IPS-18a (cell line): Measurements from ENCODE around the gene PTGR2.

Source experiments
- H3K27ac ChIP-seq: one replicate; pipeline ENCODE4 v1.5.1; 2013; ENCODE audit warnings: low read length
- H3K27me3 ChIP-seq: one replicate; pipeline ENCODE4 v1.6.1; 2013; ENCODE audit warnings: mild to moderate bottlenecking, low read length; ENCODE audit not compliant: control insufficient read depth, insufficient read depth
- H3K36me3 ChIP-seq: one replicate; pipeline ENCODE4 v1.6.1; 2013; ENCODE audit warnings: low read depth, low read length; ENCODE audit not compliant: control insufficient read depth
- H3K4me1 ChIP-seq: one replicate; pipeline ENCODE4 v1.6.1; 2013; ENCODE audit warnings: low read depth, low read length; ENCODE audit not compliant: control insufficient read depth
- H3K4me3 ChIP-seq: one replicate; pipeline ENCODE4 v1.5.1; 2013; ENCODE audit warnings: low read length
- H3K9ac ChIP-seq: one replicate; pipeline ENCODE4 v1.6.1; 2013; ENCODE audit warnings: mild to moderate bottlenecking, low read length, moderate library complexity
- H3K9me3 ChIP-seq: one replicate; pipeline ENCODE4 v1.6.1; 2013; ENCODE audit warnings: low read depth, low read length; ENCODE audit not compliant: control insufficient read depth

PTGR2 gene

DNA sequence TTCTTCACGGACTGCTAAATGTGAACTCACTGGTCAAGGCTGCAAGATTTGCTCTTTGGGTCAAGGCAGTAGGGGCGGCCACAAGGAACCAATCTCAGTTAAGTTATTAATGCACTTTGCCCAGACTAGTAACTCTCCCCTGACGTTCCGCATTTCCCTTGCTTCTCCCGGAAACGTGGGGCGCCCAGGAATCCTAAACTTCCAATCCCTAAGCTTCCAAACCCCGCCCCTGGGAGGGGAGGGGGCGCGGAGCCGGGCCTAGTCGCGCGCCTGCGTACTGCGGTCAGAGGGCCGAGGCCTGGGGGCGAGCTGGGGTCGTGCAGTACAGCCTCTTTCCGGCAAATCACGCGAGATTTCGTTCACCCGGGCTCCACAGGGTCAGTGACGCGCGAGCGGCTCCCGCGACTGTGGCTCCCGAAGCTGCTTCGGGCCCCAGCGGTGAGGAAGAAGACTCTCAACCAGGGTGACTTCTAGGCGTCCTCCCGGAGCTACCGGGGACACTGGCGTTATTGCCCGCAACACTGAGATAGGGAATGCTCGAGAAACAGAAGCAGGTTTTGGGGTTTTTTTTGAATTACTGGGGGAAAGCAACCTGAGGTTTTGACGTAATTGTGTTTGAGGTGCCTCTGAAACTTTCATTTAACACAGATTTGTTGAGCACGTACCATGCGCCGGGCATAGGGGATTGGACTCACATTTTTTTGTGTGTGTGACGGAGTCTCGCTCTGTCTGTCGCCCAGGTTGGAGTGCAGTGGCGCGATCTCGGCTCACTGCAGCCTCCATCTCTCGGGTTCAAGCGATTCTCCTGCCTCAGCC, at the start of gene PTGR2:
PTGR2 (plus strand) TSS at position 265 of the 816 bp plus-strand sequence. CDS start 7,032 bp downstream, outside the sequence.
- H3K4me3 ChIP-seq: peak within 1 kb of the TSS; percentile 80

DNA sequence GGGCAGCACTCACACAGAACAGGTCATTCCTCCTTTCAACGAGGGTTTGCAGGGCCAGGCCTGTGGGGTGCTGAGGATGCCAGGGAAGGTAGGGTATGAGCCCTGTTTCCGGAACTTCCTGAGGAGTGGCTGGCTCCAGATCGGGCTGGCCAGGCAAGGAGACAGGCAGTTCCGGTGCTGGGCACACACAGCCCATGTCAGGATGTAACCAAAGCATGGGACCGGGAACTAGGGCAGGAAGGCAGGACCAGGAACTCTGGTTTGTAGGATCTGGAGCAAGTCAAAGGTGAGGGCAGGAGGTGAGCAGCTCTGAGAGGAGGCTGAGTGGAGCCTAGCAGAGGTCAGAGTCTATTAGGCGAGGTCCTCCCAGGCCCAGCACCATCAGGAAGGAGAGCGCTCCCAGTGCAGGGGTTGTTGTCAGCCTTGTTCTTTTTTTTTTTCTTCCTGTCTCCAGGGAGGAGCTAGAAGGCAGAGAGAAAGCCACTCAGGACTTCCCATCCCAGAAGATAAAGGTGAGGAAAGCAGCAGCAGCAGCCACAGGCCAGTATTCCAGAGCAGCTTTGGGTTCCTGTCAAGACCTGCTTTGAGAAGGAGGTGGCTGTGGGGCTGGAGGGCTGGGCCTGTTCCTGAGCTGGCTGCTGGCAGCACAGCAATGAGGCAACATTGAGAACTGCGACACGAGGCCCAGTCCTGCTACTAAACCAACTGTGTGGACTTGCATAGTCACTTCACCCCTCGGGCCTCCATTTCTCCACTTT, 49.0 kb upstream of the PTGR2 start:
- no peaks in the 10 kb centered on the region for H3K27me3 ChIP-seq
- H3K27ac ChIP-seq: no peak overlapping the region
- H3K9ac ChIP-seq: no peak overlapping the region
- H3K4me1 ChIP-seq: no peaks in the 10 kb centered on the region
- no peaks in the 10 kb centered on the region for H3K9me3 ChIP-seq
- H3K36me3 ChIP-seq: no peaks in the 10 kb centered on the region
- no peak overlapping the region for H3K4me3 ChIP-seq

More for the DNA sequence above, at the start of gene PTGR2:
- Histone ChIP-seq H3K9me3 (no peaks in the 10 kb centered on the region), H3K27me3 (no peaks in the 10 kb centered on the region), H3K4me1 (peaks cover 7% of the 10 kb centered on the region), H3K36me3 (no peaks in the 10 kb centered on the region), H3K27ac (peak within 1 kb of the TSS; percentile 87), H3K9ac (peak within 1 kb of the TSS; percentile 93)

DNA sequence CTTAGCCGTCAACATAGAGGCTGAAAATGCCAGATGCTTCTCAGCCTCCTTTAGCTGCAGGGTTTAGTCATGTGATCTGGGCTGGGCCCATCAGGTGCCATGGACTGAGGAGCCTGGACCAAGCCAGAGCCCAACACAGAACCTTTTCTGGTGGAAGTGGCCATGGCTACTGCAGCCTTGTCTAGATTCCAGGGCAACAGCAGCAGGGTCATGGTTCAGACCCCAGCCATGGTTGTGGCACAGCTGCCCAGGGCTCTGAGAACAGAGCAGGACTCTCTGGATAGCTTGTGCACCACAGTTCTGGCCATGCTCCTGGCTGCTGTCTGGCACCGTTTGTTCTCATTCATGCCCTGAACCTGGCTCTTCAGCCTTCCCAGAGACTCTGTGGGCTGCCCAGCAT, 47.0 kb upstream of the PTGR2 start:
- Histone ChIP-seq H3K9ac (no peak overlapping the region), H3K4me3 (no peak overlapping the region), H3K27ac (no peak overlapping the region), H3K9me3 (no peaks in the 10 kb centered on the region), H3K4me1 (no peaks in the 10 kb centered on the region), H3K36me3 (no peaks in the 10 kb centered on the region), H3K27me3 (no peaks in the 10 kb centered on the region)

DNA sequence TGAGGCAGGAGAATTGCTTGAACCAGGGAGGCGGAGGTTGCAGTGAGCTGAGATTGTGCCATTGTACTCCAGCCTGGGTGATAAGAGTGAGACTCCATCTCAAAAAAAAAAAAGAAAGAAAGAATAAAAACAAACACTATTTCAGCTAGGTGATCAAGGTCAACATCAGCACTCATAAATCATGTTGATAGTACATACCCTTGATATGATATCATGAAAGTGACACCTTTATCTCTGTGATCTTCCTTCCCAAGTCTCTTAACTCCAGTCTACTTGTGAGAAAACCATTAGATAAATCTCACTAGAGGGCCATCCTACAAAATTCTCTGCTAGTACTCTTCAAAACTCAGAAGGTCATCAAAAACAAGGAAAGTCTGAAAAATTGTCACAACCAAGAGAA, 44.2 kb upstream of the PTGR2 start:
- H3K27me3 ChIP-seq: no peaks in the 10 kb centered on the region
- no peak overlapping the region for H3K4me3 ChIP-seq
- no peaks in the 10 kb centered on the region for H3K4me1 ChIP-seq
- no peaks in the 10 kb centered on the region for H3K36me3 ChIP-seq
- H3K27ac ChIP-seq: no peak overlapping the region
- H3K9ac ChIP-seq: no peak overlapping the region
- H3K9me3 ChIP-seq: no peaks in the 10 kb centered on the region

DNA sequence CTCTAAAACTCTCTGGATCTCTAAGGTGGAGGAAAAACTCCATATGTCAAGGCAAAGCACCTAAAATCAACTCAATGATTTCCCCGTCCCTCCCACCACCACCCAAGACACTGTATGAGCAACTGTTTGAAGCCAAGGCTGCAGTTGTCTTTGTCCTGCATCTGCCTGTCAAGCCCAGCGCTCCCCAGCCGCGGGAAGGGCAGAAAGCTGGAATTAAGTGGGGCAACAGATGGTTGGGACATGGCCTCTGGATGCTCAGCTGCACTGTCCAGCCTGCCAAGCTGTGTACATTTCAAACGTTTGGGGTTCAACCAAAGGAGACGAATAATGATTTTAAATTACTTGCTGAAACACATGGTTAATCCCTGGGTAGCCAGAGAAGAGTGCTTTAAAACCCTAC, 42.2 kb upstream of the PTGR2 start:
- no peak overlapping the region for H3K9ac ChIP-seq
- H3K27ac ChIP-seq: no peak overlapping the region
- H3K4me3 ChIP-seq: no peak overlapping the region
- no peaks in the 10 kb centered on the region for H3K27me3 ChIP-seq
- no peaks in the 10 kb centered on the region for H3K4me1 ChIP-seq
- no peaks in the 10 kb centered on the region for H3K36me3 ChIP-seq
- H3K9me3 ChIP-seq: no peaks in the 10 kb centered on the region

DNA sequence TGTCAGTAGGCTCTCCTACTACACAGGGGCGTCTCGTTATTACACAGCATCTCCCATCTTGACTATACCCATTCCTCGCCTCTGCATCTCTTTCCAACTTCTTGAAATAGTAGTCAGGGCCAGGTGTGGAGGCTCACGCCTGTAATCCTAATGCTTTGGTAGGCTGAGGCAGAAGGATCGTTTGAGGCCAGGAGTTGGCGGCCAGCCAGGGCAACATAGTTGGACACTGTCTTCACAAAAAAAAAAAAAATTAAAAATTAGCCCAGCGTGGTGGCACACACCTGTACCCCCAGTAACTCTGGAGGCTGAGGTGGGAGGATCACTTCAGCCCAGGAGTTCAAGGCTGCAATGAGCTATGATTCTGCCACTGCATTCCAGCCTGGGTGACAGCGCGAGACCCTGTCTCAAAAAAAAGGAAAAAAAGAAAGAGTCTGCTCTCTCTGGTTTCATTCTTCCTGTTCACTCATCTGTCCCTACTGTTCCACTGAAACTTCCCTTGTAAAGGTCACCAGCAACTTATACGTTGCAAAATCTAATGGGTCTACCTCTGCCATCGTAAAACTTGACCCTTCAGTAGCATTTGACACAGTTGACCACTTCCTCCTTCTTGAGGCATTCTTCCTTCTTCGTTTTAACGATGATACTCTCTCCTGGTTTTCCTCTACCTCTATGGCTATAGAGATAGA, 41.0 kb upstream of the PTGR2 start:
- Histone ChIP-seq H3K4me1 (no peaks in the 10 kb centered on the region), H3K27me3 (no peaks in the 10 kb centered on the region), H3K36me3 (no peaks in the 10 kb centered on the region), H3K4me3 (no peak overlapping the region), H3K9me3 (no peaks in the 10 kb centered on the region), H3K27ac (no peak overlapping the region), H3K9ac (no peak overlapping the region)

DNA sequence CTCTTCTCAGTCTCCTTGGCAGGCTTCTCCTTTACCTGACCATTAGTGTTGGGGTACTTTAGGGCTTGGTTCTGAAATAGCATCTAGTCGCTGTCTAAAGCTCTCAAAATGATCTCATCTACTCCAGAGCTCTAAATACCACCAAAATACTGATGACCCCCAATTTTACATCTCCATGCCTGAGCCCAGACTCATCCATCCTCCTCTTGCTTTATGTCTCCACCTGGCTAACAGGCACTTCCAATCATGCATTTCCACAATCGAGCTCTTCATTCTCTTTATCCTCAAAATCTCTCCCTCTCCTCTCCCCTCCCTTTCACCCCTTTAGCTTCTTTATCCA, 40.5 kb upstream of the PTGR2 start:
- Histone ChIP-seq H3K27me3 (no peaks in the 10 kb centered on the region), H3K9ac (no peak overlapping the region), H3K27ac (no peak overlapping the region), H3K9me3 (no peaks in the 10 kb centered on the region), H3K4me3 (no peak overlapping the region), H3K4me1 (no peaks in the 10 kb centered on the region), H3K36me3 (no peaks in the 10 kb centered on the region)

DNA sequence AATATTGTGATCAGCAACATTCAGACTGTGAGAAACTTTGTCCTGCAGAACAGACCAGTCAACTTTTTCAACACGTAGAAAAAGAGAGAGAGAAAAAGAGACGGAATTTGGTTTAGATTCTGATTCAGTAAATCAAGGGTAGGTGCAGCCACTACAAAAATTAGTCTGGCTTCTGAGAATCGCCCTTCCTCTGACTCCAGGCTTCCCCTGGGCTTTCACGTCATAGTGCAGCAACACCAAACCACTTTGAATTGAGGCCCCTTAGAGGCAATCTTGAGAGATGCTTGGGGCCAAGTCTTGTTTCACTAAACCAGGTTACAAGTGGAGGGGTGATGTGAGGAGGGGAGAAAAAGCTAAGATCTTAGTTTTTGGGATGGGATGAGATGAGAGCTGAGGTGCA, 37.5 kb upstream of the PTGR2 start:
- no peaks in the 10 kb centered on the region for H3K4me1 ChIP-seq
- no peaks in the 10 kb centered on the region for H3K27me3 ChIP-seq
- no peak overlapping the region for H3K9ac ChIP-seq
- no peaks in the 10 kb centered on the region for H3K9me3 ChIP-seq
- H3K4me3 ChIP-seq: no peak overlapping the region
- H3K27ac ChIP-seq: no peak overlapping the region
- no peaks in the 10 kb centered on the region for H3K36me3 ChIP-seq

DNA sequence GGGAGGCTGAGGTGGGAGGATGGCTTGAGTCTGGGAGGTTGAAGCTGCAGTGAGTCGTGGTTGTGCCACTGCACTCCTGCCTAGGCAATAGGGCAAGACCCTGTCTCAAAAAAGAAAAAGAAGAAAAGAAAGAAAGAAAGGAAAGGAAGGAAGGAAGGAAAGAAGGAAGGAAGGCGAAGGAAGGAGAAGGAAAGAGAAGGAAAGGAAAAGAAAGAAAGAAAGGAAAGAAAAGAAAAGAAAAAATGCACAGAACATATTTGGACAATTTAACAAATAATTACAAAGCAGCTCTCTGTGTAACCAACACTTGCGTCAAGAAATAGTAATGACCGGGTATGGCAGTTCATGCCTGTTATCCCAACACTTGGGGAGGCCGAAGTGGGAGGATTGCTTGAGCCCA, 35.8 kb upstream of the PTGR2 start:
- H3K9me3 ChIP-seq: no peaks in the 10 kb centered on the region
- no peak overlapping the region for H3K9ac ChIP-seq
- H3K27me3 ChIP-seq: no peaks in the 10 kb centered on the region
- no peak overlapping the region for H3K4me3 ChIP-seq
- no peaks in the 10 kb centered on the region for H3K36me3 ChIP-seq
- no peaks in the 10 kb centered on the region for H3K4me1 ChIP-seq
- no peak overlapping the region for H3K27ac ChIP-seq

DNA sequence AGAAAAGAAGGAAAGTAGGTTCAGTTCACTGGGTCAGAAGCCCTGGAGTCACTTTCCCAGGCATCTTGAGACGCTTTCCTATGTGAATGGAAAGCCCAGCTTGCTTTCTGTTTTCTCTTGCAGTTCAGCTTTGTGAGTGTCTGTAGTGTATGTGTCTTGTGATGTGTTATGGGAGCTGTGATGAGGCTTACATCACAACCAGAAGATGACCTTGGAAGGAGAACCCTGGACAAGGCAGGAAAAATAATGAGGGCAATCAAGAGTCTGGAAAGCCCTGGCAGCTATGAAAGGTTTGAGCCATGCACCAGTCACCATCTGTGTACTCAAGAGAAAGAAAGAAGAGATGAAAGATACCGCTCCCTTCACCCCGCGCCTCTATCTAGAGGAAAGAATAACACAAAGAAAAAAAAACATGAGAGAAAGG, 35.2 kb upstream of the PTGR2 start:
- Histone ChIP-seq H3K4me3 (no peak overlapping the region), H3K9me3 (no peaks in the 10 kb centered on the region), H3K4me1 (no peaks in the 10 kb centered on the region), H3K27ac (no peak overlapping the region), H3K27me3 (no peaks in the 10 kb centered on the region), H3K36me3 (no peaks in the 10 kb centered on the region), H3K9ac (no peak overlapping the region)

DNA sequence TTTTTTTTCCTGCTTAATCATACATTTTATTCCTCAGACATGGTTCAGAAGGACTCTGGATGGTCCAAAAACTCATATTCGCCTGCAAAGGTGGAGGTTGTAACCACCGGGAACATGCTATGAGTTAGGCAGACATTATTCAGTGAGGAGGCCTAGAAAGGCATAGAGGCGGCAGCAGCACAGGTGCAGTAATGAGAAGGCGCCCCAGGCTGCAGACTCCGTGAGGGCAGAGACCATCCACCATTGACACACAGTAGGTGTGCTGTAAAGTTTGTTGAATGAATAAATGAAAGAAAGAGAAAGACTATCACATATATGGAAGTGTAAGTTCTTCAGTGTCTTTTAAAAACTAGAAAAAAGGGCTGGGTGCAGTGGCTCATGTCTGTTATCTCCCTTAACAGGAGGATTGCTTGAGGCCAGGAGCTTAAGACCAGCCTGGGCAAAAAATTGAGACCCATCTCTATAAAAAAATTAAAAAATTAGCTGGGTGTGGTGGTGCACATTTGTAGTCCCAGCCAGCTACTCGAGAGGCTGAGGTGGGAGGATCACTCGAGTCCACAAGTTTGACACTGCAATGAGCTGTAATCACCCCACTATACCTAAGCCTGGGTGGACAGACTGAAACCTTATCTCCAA, 34.5 kb upstream of the PTGR2 start:
- no peak overlapping the region for H3K27ac ChIP-seq
- H3K4me3 ChIP-seq: no peak overlapping the region
- H3K9ac ChIP-seq: no peak overlapping the region

More for the DNA sequence above, 34.5 kb upstream of the PTGR2 start:
- no peaks in the 10 kb centered on the region for H3K9me3 ChIP-seq
- H3K27me3 ChIP-seq: no peaks in the 10 kb centered on the region
- H3K4me1 ChIP-seq: no peaks in the 10 kb centered on the region
- H3K36me3 ChIP-seq: no peaks in the 10 kb centered on the region
